WERI-Rb-1 (cell line): ENCODE data around the gene DYNC1H1.

Experiments used
- DNase-seq: peaks from one replicate; pipeline ENCODE4 v3.0.0-alpha.2; 2020
- H3K27ac ChIP-seq: fragments of 250-450 bp; sonication (Bioruptor Pico); 2 replicates; pipeline ENCODE4 v1.5.1; 2020; ENCODE audit warnings: mild to moderate bottlenecking, moderate library complexity
- H3K27me3 ChIP-seq: fragments of 250-450 bp; sonication (Bioruptor Pico); 2 replicates; pipeline ENCODE4 v1.5.1; 2021; ENCODE audit warnings: mild to moderate bottlenecking, low read depth, moderate library complexity; ENCODE audit not compliant: insufficient read depth, severe bottlenecking
- H3K36me3 ChIP-seq: fragments of 250-450 bp; sonication (Bioruptor Pico); 2 replicates; pipeline ENCODE4 v1.5.1; 2020; ENCODE audit warnings: mild to moderate bottlenecking, moderate library complexity
- H3K4me3 ChIP-seq: 2 replicates; pipeline ENCODE4 v1.5.1; 2011; ENCODE audit warnings: low read depth, mild to moderate bottlenecking, control low read depth, low read length
- H3K9me3 ChIP-seq: fragments of 250-450 bp; sonication (Bioruptor Pico); 2 replicates; pipeline ENCODE4 v1.5.1; 2021; ENCODE audit warnings: mild to moderate bottlenecking, moderate library complexity; ENCODE audit not compliant: severe bottlenecking
- CTCF ChIP-seq: IDR thresholded peaks from 2 replicates; pipeline ENCODE4 v1.5.1; 2011; ENCODE audit warnings: low read depth, mild to moderate bottlenecking, control low read depth, inconsistent platforms, low read length

Gene DYNC1H1

GRCh38 chr14:101972126-101972866, 7.9 kb downstream of the DYNC1H1 start:
- no peak overlapping the region for H3K27ac ChIP-seq
- no peak overlapping the region for H3K4me3 ChIP-seq
- H3K27me3 ChIP-seq = no peaks in the 10 kb centered on the region
- peaks cover 39% of the 10 kb centered on the region for H3K36me3 ChIP-seq
- no peak for DNase-seq
- no peak for TF ChIP-seq CTCF
- H3K9me3 ChIP-seq = no peaks in the 10 kb centered on the region

- no peak for TF ChIP-seq CTCF
- Histone ChIP-seq H3K27me3 (no peaks in the 10 kb centered on the region), H3K4me3 (no peak overlapping the region), H3K27ac (no peak overlapping the region), H3K9me3 (no peaks in the 10 kb centered on the region), H3K36me3 (peaks cover 44% of the 10 kb centered on the region)
- DNase-seq = no peak
Measured at GRCh38 chr14:101973356-101973755, 9.0 kb downstream of the DYNC1H1 start.

GRCh38 chr14:101975231-101975630, 10.9 kb downstream of the DYNC1H1 start:
- Histone ChIP-seq H3K9me3 (no peaks in the 10 kb centered on the region), H3K4me3 (no peak overlapping the region), H3K27ac (no peak overlapping the region), H3K27me3 (no peaks in the 10 kb centered on the region), H3K36me3 (peaks cover 51% of the 10 kb centered on the region)
- no peak for TF ChIP-seq CTCF
- DNase-seq = no peak

- Histone ChIP-seq H3K27me3 (no peaks in the 10 kb centered on the region), H3K36me3 (peaks cover 70% of the 10 kb centered on the region), H3K4me3 (no peak overlapping the region), H3K9me3 (no peaks in the 10 kb centered on the region), H3K27ac (no peak overlapping the region)
- no peak for DNase-seq
- TF ChIP-seq CTCF = no peak
Measured at GRCh38 chr14:101977311-101978071, 13.1 kb downstream of the DYNC1H1 start.

GRCh38 chr14:101979666-101980065, 15.3 kb downstream of the DYNC1H1 start:
- H3K27ac ChIP-seq = no peak overlapping the region
- H3K27me3 ChIP-seq = no peaks in the 10 kb centered on the region
- no peak for TF ChIP-seq CTCF
- no peaks in the 10 kb centered on the region for H3K9me3 ChIP-seq
- DNase-seq = no peak
- peaks cover 83% of the 10 kb centered on the region for H3K36me3 ChIP-seq
- no peak overlapping the region for H3K4me3 ChIP-seq
